GM21423 (cell line): ENCODE results near the gene DGKI.

Experiments
- ATAC-seq: cut with Tn5 transposase; IDR thresholded peaks from one replicate; pipeline ENCODE4 v1.9.1; 2021; ENCODE audit warnings: mild to moderate bottlenecking, moderate library complexity; ENCODE audit not compliant: unreplicated experiment

DGKI gene

GRCh38 chr7:137658190-137658900 lies 188.4 kb downstream of the DGKI start:
- no peak for ATAC-seq

GRCh38 chr7:137657476-137658189 lies 189.1 kb downstream of the DGKI start:
- no peak for ATAC-seq

- no peak for ATAC-seq
Measured at GRCh38 chr7:137656850-137657232, 189.9 kb downstream of the DGKI start.

GRCh38 chr7:137656227-137656849 lies 190.4 kb downstream of the DGKI start:
- ATAC-seq: peak; percentile 78

GRCh38 chr7:137655804-137656203 lies 191.0 kb downstream of the DGKI start:
- no peak for ATAC-seq

- no peak for ATAC-seq
Measured at GRCh38 chr7:137652721-137653120, 194.1 kb downstream of the DGKI start.

GRCh38 chr7:137647905-137648565 lies 198.7 kb downstream of the DGKI start:
- no peak for ATAC-seq

- no peak for ATAC-seq
Measured at GRCh38 chr7:137642472-137642871, 204.3 kb downstream of the DGKI start.

- ATAC-seq: no peak
Measured at GRCh38 chr7:137642031-137642430, 204.7 kb downstream of the DGKI start.

- ATAC-seq: no peak
Measured at GRCh38 chr7:137636376-137636775, 210.4 kb downstream of the DGKI start.

- no peak for ATAC-seq
Measured at GRCh38 chr7:137635874-137636273, 210.9 kb downstream of the DGKI start.

- no peak for ATAC-seq
Measured at GRCh38 chr7:137635132-137635531, 211.6 kb downstream of the DGKI start.

GRCh38 chr7:137634356-137634755 lies 212.4 kb downstream of the DGKI start:
- no peak for ATAC-seq

- no peak for ATAC-seq
Measured at GRCh38 chr7:137633133-137633532, 213.6 kb downstream of the DGKI start.

- no peak for ATAC-seq
Measured at GRCh38 chr7:137628216-137628615, 218.6 kb downstream of the DGKI start.

GRCh38 chr7:137626469-137627067 lies 220.2 kb downstream of the DGKI start:
- ATAC-seq: peak; percentile 73

- no peak for ATAC-seq
Measured at GRCh38 chr7:137625197-137625596, 221.6 kb downstream of the DGKI start.

GRCh38 chr7:137619181-137619580 lies 227.6 kb downstream of the DGKI start:
- ATAC-seq: no peak

GRCh38 chr7:137618748-137619147 lies 228.0 kb downstream of the DGKI start:
- ATAC-seq: no peak

GRCh38 chr7:137613006-137613525 lies 233.7 kb downstream of the DGKI start:
- ATAC-seq: no peak

- ATAC-seq: no peak
Measured at GRCh38 chr7:137611606-137612005, 235.2 kb downstream of the DGKI start.
